HG02973 (cell line): Measurements from ENCODE around the gene TGFB2.

Source experiments
- ATAC-seq: cut with Tn5 transposase; IDR thresholded peaks from one replicate; pipeline ENCODE4 v1.9.1; 2021; ENCODE audit warnings: moderate library complexity; ENCODE audit not compliant: unreplicated experiment

TGFB2 gene

DNA sequence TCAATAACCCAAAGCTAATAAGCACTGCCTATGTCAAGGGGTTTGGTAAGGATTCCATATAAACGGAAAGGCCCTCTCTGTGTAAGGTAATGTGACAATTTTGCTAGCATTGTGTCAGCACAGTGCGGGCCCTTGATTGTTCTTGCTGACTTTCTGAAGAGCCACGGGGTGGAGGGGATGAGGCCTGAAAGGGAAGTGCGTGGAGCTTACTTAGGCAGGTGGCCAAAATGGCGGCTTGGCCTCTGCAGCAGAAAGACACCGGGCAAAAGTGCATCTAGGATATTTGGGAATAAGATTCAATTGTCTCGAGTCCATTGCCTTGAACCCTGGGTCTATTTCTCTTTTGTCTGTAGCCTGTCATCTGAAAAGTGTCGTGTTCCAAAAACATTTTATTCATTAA is 114.3 kb downstream of the TGFB2 start:
- no peak for ATAC-seq

DNA sequence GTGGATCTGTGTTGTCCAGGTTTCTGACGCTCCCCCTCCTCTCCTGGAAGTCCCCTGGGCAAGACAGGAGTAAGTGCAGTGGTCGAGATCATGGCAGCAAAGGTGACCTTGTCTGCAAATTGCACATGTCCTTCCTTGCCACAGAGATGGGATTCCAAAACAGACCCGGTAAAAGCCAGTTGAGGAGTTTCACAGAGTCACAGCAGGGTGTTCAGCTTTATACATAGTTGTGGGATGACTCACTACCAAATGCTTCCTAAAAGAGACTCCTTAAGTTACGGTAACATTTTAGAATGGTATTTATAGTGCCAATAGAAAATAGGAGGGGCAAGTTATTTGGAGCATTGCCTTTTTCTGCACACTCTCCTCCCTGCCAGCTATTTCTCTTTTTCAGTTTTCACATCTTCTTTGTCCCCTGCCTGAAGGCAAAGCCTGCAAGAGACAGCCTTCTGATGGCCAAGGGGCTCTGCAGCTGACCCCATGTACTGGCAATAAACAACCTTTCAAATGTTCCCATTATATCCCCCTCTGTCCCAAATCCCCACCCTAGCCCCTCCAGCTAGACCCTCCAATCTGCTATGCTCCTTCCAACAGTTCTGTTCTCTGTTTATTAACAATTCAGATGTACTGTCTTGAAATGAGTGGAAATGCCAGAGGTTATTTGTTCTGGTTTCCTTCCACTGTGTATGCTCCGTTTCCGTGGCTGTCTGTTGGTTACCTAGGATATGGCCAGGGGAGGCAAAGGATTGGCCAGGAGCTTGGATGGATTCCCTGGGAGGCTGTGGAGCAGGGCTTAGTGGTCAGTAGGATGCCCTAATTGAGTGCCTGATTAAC is 115.0 kb downstream of the TGFB2 start:
- no peak for ATAC-seq

DNA sequence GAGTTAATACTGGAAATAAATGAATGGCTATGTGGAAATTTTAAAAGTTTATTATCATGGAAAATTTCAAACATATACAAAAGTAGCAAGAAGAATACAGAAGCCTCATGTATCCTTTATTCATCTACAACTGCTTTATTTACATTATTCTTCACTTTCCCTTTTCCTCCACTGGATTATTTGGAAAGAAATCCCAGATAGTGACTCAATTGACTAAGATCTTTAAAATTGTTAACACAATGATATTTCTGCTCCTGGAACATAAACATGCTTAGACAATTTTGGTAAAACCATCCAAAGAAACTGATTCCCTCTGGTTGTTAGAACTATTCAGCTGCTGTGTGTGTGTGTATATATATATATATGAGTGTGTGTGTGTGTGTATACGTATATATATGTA is 116.2 kb downstream of the TGFB2 start:
- no peak for ATAC-seq

DNA sequence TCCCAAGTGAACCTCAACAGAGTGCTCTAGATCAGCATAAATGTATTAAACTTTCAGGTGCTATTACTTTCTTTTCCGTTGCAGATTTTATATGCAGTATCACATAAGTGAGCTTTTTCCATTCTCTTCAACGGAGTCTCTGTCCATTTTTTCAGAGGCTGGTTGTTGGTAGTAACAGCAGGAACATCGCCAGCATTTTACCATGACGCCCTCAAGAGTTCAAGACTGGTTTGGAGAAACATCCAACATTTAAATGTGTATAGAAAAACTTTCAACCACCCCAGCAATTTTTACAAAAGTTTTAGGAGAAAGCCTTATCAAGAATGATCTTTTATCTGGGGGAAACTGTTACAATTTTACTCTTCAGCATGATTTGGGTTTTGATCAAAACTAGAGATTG is 117.0 kb downstream of the TGFB2 start:
- no peak for ATAC-seq

DNA sequence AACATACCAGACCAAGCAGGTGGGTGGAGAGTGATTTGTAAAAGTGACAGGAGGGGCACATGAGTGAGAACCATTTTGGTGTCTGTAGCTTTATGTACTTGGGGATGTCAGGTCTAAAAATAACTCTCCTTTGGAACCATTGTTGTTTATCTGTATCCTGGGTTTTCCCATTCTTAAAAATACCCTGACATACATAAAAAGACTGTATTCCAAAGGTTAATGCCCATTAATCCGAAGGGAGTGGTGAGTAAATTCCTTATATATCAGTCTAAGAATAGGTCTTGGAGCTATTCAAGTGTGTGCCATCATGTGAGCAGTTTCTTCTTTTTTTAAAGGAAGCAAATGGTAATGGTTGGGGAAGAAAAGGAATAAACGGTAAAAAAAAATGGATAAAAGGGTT is 117.5 kb downstream of the TGFB2 start:
- ATAC-seq = no peak

DNA sequence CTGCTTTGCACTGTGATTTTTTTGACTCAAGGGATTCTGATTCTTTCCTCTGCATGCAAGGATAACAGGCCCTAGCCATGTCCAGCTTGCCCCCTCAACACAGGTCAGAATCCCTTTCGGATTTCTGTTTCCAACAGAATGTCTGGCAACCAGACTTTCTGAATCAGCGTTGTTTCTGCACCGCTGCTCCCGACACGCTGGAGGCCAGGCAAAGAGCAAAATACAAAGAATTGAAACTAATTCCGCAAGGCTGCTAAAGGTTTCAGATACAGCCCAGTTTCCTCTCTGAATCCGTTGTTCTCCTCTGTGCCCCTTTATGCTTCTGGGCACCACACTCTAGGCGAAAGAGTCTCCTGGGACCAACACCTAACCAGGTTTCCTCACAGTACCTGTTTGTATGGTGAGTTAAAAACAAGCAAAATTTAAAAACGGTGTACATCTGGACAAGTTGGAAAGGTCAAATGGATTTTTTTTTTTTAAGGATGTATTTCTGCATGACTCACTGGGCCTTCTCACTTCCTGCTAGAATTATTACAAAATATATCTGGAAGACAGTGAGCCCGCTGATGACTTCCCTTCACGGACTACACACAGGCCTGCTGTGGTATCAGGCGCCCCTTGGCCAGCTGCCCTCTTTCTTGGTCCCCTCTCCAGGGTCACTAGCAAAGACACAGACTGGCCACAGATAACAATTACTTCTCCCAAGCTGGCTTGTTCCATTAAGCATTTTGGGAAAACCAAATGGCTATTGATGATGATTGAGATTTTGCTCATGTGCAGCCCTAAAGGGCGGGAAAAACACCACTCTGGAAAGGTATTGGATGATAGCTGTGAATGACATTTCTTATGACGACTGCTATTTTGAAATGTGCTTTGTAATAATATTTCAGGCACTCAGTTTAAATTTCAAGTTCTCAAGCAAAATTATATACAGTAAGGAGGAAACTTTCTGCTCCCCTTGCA is 118.3 kb downstream of the TGFB2 start:
- ATAC-seq = no peak

DNA sequence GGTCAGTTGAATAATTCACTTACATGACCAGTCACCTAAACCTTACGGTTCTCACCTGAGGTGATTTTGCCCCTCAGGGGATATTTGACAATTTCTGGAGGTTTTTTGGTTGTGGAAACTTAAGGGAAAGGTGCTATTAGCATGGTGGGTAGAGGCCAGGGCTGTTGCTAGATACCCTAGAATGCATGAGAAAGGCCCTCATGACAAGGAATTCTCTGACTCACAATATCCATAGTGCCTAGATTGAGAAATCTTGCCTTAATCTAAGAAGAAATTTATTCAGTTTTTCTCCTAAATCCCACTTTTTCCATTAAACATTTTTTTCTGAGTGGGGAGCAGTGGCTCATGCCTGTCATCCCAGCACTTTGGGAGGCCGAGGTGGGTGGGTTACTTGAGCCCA is 119.7 kb downstream of the TGFB2 start:
- ATAC-seq = no peak

DNA sequence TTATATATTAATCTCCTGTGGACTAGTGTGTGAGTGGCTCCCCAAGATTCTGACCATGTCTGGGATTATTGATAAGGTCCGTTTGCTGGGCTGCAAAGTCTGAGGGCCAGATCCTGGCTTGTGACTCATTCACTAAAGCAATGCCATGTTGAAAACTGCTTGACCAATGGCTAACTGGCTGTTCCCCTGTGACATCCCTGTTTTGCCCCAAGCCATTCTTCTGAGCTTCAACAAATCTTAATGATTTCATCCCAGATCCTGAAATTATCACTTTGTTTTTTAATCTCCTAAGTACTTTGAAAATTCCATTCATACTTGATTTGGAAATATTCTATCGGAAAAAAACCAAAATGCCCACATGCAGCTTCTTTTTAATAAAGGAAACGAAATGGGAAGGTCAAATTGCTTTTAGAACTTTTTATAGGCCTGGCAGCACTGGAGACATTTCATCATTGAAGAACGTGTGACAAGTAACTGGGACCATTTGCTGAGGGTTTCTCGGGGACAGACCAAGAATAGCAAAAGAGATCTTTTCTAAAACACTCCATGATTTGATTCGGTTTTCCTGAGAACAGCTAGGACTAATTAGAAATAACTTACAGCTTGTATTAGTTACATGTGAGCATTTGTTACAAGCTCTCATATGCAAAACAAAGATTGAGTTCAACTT is 121.3 kb downstream of the TGFB2 start:
- no peak for ATAC-seq

DNA sequence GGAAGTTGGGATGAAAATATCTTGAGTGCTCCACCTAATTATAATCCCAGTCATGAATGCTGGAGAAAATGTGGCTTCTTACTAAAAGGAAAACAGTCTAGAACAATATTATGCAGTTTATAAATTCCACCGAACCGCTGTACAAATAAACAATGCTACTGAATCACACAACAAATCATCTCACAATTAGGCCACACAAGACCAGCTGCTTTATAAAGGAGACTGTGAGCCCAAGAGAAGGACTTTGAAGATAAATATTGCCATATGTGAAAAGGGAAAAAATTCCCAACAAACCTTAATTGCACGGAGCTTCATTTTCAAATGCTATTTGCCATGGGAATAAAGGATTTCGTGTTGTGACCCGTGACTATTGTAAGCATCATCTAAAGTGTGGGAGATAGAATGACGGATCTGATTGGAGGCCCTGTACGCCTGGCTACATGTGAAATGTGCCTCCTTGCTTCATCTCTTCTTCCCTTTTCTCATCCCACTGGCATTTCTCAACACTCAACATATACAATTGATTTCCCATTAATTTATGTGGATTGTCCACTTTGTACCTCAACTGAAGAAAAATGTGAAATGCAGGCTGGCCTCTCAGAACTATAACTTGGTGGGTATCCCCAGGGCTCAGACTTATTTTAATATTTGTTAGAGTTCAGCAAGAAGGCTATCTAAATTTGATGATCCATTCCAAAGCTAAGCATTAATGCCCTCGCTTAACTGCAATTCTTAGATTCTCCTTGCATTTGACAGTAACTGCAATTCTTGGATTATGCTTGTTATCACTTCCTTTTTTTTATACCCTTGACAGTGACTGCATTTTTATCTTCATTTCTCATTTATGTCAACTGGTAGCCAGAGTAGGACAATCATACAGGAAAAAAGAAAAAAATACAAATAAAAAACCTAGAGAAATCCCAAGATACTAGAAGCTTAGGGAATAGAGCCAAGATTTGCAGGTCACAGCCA is 122.3 kb downstream of the TGFB2 start:
- ATAC-seq = no peak

DNA sequence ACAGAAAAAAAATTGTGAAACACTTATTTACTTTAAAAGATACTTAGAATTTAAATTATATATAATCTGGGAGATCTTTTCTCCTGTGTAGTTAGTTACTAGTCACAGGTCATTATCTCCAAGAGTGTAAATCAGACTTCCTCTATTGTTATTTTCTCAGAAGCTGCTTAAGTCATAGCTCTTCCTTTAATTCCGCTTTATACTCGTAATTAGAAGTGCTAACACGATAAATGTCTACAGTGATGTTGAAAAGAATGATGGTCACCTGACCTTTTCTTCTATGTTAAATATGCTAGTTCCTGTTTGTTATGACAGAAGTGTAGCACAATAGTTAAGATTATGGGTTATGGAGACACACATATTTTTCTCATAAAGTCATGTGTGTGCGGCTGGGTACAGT is 123.6 kb downstream of the TGFB2 start:
- no peak for ATAC-seq

DNA sequence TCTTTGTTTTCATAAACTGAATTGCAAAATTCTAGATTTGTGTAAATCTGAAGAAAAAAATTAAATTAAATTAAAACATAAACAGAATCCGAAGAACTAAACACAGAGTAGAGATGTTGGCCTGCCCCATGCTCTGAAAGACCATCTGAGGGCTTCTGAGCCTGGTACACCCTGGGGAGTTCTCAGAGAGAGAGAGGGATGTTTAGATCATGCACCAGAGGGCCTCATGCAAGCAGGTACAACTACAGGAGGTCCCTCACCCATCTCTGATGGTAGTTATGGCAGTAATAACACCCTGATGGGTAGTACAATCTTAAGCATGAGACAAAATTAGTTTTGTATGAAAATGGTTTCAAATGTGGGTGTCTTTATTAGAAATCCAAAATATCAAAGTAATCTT is 127.7 kb downstream of the TGFB2 start:
- no peak for ATAC-seq

DNA sequence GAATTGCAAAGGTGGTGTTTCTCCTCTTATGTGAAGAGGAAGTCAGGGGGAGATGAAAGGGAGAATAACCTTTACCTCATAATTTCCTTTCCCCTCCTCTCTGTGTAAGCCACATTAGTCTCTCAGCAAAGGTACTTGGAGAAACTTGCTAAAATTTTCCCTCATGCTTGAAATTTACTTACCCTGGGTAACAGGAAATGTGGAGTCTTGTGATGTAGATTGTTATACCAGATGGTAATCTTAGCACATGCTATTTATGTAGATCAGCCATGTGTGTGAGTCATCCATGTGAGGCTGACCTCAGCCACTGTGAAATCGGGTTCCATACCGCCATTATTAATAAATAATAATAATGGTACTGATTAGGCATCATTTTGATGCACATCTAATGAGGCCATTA is 128.4 kb downstream of the TGFB2 start:
- ATAC-seq = no peak

DNA sequence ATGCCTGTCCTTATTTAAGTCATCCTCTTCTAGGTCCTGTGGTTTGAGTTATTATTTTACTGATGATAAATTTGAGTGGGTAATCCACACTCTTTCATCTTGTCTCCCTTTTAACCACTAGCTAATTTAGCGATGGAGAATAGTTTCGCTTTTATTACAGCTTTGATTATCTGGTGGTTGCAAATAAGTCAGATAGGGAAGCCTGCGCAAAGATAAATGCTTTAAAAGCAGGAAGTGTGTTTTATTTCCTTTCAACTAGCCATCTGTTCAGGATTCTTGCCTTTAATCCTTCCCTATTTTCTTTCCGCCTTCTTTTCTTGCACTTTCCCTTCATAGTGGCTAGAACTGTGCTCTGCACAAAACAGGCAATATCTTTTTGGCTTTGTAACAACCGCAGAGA is 129.0 kb downstream of the TGFB2 start:
- no peak for ATAC-seq

DNA sequence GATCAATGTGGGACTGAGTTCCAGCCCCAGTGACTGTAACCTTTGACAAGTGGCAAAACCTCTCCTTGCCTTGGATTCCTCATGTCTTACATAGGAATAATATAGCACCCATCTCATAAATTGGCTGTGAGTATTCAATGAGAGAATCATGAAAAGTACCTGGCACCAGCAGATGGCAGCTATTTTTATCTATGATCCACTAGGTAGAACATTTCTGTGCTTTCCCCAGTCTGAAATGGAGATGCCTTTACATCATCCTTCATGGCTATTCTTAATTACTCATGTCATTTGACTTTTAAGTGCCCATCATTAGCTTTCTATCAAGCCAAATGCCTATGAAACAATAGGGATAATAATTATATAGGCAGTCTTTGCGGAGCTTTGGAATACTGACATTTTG is 130.1 kb downstream of the TGFB2 start:
- ATAC-seq = no peak

DNA sequence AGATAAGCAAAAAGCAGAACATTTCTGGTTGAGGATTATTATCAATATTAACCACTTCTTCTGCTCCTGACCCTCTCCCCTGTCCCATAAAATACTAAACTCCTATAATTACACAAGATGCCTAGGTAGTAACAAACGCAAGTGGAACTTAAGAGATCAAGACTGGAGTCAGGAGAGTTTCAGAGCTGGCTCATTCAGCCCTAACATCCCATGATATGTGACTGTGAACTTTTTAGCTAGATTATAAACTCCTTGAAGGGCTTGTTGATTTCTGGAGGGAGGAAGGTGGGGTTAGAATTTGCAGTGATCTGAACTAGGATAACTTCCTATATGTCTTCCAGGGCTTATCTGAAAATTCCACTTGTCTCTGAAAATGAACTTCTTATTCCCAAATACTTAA is 130.6 kb downstream of the TGFB2 start:
- ATAC-seq = no peak

DNA sequence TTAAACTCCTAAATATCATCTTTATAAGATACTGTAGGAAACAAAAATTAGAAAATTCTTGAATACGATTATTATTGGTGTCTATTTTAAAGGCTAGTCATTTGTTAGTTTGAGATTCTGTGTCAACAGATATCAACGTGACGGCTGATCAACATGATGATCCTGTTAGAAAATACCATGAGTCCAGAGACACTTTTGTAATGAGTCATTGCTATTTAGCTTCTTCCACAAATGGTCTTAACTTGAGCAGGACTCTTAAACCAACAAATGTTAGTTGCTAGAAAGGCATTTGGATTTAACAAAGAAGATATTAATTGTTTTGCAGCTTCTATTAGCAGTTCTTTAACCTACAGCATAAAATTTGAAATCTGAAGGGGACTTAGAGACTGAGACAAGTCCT is 131.2 kb downstream of the TGFB2 start:
- no peak for ATAC-seq

DNA sequence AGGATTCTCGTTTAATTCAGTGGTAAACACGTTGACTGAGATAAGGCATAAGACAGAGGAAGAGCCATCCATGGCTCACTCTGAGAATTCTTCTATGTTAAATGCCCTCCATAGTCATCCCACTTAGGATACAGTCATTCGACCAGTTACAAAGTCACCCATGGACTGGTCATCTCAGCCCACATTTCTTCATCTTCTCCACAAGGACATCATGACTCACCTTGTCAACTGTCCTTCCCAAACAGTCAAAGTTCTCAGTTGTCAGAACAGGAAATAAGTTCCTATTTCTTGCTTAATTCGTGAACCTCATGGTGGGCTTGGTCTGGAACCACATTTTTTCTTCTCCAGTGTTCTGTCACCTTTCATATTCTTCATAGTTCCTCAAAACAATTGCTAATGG is 133.2 kb downstream of the TGFB2 start:
- ATAC-seq = no peak

DNA sequence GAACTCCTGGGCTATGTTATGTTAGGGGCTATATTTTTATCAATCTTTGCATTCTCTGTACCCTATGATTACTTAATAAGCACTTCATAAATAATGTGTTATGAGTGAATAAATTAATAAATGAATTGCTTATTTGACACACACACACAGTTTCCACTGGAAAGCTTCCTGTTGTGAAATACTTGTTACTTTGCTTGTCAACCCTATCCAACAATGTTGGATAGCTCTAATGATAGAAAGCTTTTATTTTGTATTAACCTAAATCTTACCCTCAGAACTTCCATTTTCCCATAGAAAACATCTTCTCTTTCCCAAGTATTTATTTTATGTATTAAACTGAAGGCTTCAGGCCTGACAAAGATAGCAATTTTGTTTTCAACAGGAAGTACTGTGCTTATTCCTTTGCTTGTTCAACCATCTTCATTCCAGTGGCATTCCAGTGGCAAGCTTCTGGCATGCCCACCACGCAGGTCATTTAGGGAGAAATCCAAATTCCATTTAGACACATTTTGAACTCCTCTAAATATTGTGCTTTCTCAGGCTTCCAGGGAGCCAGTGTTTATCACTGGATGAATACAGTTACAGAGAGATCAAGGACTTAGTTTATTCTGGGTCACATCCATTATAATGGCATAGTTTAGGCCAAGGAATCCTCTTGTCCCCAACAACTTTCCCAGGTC is 134.4 kb downstream of the TGFB2 start:
- ATAC-seq = no peak

DNA sequence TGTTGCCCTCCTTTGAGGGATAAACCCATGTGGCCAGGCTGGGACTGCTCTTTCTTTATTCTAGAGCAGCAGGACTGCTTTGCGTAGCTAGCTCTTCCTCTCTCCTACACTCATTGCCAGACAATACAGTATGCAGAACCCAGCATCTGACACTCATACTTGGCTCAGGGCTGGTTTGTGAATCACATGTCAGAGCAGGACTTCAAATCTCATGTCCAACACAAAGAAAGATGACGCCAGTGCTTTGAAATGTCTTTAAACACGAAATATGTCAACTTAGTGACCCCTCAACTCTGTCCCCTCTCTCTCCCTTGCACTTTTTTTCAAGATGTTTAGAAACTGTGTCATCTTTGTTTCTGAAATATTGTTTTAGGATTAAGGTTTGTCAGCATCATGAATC is 135.0 kb downstream of the TGFB2 start:
- ATAC-seq = no peak

DNA sequence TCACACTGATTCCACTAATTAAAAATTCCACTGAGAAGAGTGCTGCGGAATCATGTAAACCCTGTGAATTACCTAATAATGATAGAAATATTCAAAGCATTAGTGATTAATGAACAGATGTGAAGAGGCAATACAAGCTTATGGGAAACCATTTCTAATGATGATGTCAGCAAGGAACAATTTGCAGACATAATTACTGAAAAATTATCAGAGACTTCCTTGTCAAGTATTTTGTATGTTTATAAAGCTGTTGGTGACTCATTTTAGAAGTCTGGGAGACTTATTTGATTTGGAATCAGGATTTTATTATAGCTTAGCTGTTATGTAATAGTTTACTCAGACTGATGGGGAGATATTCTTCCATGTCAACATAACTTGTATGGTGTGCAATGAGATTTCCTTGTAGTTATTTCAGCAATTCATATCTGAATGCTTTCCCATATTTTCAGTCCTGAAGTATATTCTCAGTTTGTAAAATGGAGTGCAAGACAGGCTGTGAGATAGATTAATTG is 135.5 kb downstream of the TGFB2 start:
- no peak for ATAC-seq
